DOHH2 (cell line): ENCODE data around the gene VWA1.

Experiments
- H3F3A ChIP-seq: fragments of 200-600 bp; sonication (generic), shearing (Covaris generic); 2 replicates; pipeline ENCODE4 v1.6.0; 2016; ENCODE audit warnings: antibody characterized with exemption, mild to moderate bottlenecking; ENCODE audit not compliant: control insufficient read depth, insufficient read depth
- H3K27ac ChIP-seq: fragments of 200-600 bp; sonication (generic); 2 replicates; pipeline ENCODE4 v1.5.1; 2014; ENCODE audit warnings: low read depth, mild to moderate bottlenecking, low read length, moderate library complexity
- H3K27me3 ChIP-seq: fragments of 200-600 bp; sonication (generic); 2 replicates; pipeline ENCODE4 v1.6.1; 2014; ENCODE audit warnings: mild to moderate bottlenecking, low read length, mixed read lengths; ENCODE audit not compliant: control insufficient read depth
- H3K36me3 ChIP-seq: fragments of 200-600 bp; sonication (generic); 2 replicates; pipeline ENCODE4 v1.6.1; 2014; ENCODE audit warnings: mild to moderate bottlenecking, low read length, moderate library complexity, mixed read lengths; ENCODE audit not compliant: control insufficient read depth
- H3K4me1 ChIP-seq: fragments of 200-600 bp; sonication (generic); 2 replicates; pipeline ENCODE4 v1.6.1; 2014; ENCODE audit warnings: mild to moderate bottlenecking, low read length, mixed read lengths; ENCODE audit not compliant: control insufficient read depth
- H3K4me2 ChIP-seq: fragments of 200-600 bp; sonication (generic); 2 replicates; pipeline ENCODE4 v1.6.0; 2014; ENCODE audit warnings: mild to moderate bottlenecking, low read length, moderate library complexity
- H3K4me3 ChIP-seq: fragments of 200-600 bp; sonication (generic); 2 replicates; pipeline ENCODE4 v1.5.1; 2014; ENCODE audit warnings: mild to moderate bottlenecking, low read length, mixed read lengths
- H3K79me2 ChIP-seq: fragments of 200-600 bp; sonication (generic); 2 replicates; pipeline ENCODE4 v1.6.1; 2014; ENCODE audit warnings: mild to moderate bottlenecking, low read length, mixed read lengths; ENCODE audit not compliant: control insufficient read depth
- H3K9me2 ChIP-seq: fragments of 200-600 bp; sonication (generic); replicated peaks from 2 replicates; pipeline ENCODE4 v1.6.1; 2014; ENCODE audit warnings: mild to moderate bottlenecking, low read length, mixed read lengths; ENCODE audit not compliant: control insufficient read depth
- H3K9me3 ChIP-seq: fragments of 200-600 bp; sonication (generic); 2 replicates; pipeline ENCODE4 v1.6.1; 2014; ENCODE audit warnings: antibody characterized with exemption, low read length, mixed read lengths; ENCODE audit not compliant: control insufficient read depth, insufficient read depth
- H4K20me1 ChIP-seq: fragments of 200-600 bp; sonication (generic); 2 replicates; pipeline ENCODE4 v1.6.0; 2014; ENCODE audit warnings: low read depth, mild to moderate bottlenecking, antibody characterized with exemption, low read length, moderate library complexity; ENCODE audit not compliant: control insufficient read depth, insufficient read depth
- EZH2phosphoT487 ChIP-seq: fragments of 200-600 bp; sonication (generic); IDR thresholded peaks from 2 replicates; pipeline ENCODE4 v1.6.1; 2017; ENCODE audit warnings: borderline replicate concordance, mild to moderate bottlenecking, antibody characterized with exemption, low read length, moderate library complexity, mixed read lengths
- TF ChIP-seq, protein P1 (sequence below): fragments of 200-600 bp; sonication (generic); IDR thresholded peaks from one replicate; pipeline ENCODE4 v1.5.1; 2014; ENCODE audit warnings: antibody characterized with exemption, mild to moderate bottlenecking, low read depth, low read length; ENCODE audit not compliant: poor library complexity, severe bottlenecking

VWA1 gene

DNA sequence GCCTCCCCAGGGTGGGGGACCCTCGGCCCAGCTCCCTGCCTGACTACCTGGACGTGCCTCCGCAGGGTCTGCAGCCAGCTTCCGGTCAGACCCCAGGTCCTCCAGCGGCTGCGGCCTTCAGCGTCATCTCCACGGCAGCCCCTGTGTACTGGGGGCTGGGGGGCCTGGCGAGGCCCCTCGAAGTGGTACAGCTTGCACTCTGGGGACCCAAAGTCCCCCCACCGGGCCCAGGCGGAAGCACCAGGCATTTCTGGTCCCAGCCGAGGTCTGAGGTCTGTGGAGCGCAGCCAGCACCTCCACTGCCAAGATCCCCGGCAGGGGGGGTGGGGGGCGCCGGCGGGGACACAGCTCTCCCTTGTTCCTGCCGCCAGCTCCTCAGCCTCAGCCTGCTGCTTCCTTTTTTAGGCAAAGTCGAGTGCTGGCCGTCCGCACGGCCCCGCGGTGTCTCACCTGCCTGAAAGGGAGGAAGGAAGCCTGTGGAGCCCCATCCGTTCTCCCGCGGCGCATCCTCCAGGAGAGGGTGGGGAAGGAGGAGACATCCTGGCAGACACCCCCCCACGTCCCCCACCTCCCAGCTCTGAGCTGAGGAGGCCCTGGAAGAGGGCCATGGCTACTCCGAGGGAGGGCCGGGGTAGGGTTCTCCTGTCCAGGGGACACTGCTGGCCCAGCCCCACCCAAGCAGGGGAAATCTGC, 1.2 kb upstream of the VWA1 start:
- H3K36me3 ChIP-seq = no peaks in the 10 kb centered on the region
- no peak overlapping the region for H3K4me3 ChIP-seq
- H3K9me3 ChIP-seq = no peaks in the 10 kb centered on the region
- no peak overlapping the region for H3K4me2 ChIP-seq
- no peaks in the 10 kb centered on the region for H3F3A ChIP-seq
- H3K27me3 ChIP-seq = peaks cover 40% of the 10 kb centered on the region
- 0 out of 2 replicates have a peak, but pooled peaks cover 5% of the 10 kb centered on the region for H3K4me1 ChIP-seq
- H3K27ac ChIP-seq = no peak overlapping the region
- TF ChIP-seq EZH2phosphoT487 = no peak
- TF ChIP-seq, protein P1, sequence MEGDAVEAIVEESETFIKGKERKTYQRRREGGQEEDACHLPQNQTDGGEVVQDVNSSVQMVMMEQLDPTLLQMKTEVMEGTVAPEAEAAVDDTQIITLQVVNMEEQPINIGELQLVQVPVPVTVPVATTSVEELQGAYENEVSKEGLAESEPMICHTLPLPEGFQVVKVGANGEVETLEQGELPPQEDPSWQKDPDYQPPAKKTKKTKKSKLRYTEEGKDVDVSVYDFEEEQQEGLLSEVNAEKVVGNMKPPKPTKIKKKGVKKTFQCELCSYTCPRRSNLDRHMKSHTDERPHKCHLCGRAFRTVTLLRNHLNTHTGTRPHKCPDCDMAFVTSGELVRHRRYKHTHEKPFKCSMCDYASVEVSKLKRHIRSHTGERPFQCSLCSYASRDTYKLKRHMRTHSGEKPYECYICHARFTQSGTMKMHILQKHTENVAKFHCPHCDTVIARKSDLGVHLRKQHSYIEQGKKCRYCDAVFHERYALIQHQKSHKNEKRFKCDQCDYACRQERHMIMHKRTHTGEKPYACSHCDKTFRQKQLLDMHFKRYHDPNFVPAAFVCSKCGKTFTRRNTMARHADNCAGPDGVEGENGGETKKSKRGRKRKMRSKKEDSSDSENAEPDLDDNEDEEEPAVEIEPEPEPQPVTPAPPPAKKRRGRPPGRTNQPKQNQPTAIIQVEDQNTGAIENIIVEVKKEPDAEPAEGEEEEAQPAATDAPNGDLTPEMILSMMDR = no peak
- no peaks in the 10 kb centered on the region for H3K9me2 ChIP-seq
- H3K79me2 ChIP-seq = no peaks in the 10 kb centered on the region
- no peaks in the 10 kb centered on the region for H4K20me1 ChIP-seq

DNA sequence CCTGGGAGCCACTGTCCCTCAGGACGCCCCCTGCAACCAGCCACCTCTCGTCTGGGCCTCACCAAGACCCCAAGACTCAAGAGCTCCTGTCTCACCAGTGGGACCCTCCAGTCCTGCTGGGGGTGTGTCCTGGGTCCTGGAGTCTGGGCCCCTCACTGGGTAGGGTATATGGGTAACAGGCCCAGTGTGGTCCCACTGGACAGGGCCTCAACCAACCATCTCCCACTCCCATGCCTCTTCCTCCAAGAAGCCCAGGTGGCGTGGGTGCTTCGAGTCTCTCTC, 725 bp upstream of the VWA1 start:
- Histone ChIP-seq H3K79me2 (no peaks in the 10 kb centered on the region), H3F3A (no peaks in the 10 kb centered on the region), H3K4me3 (no peak overlapping the region), H3K4me1 (0 out of 2 replicates have a peak, but pooled peaks cover 5% of the 10 kb centered on the region), H3K4me2 (no peak overlapping the region), H3K36me3 (no peaks in the 10 kb centered on the region), H3K9me2 (no peaks in the 10 kb centered on the region), H3K27ac (no peak overlapping the region), H3K27me3 (peaks cover 36% of the 10 kb centered on the region), H3K9me3 (no peaks in the 10 kb centered on the region), H4K20me1 (no peaks in the 10 kb centered on the region)
- no peak for TF ChIP-seq EZH2phosphoT487
- TF ChIP-seq, protein P1 = no peak

DNA sequence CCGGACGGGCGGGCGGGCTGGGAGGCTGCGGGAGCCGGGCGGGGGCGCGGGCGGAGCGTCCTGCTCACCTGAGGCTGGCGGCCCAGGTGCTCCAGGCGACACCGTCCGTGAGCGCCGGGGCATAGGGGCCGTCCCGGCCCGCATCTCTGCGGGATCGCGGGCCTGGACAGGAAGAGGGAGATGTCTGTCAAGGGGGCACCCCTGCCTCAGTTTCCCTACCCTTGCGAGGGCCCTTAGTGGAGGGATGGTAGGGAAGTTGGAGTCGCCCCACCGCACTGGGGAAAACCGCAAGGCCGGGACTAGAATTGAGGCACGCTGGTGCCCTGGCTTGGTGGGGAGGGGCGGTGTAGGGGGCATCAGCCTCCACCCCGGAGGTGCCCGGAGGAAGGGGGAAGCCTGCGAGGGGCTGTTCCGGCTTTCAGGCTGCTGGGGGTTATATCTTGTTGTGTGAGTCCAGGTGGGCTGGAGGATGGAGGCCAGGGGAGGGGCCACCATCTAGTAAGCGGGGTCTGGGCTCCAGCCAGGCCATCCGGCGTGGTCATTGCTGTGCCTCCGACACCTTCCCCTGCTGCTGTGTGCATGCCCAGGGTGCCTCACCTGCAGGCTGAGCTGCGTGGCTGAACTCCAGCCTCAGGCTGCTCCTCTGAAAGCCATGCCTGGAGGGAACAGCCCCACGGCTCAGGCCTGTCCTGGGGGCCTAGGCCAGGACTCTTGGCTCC, 580 bp downstream of the VWA1 start:
- Histone ChIP-seq H3K79me2 (no peaks in the 10 kb centered on the region), H3K27ac (no peak overlapping the region), H3K36me3 (no peaks in the 10 kb centered on the region), H3K4me1 (0 out of 2 replicates have a peak, but pooled peaks cover 5% of the 10 kb centered on the region), H3K27me3 (peaks cover 29% of the 10 kb centered on the region), H3K9me2 (no peaks in the 10 kb centered on the region), H3K9me3 (no peaks in the 10 kb centered on the region), H4K20me1 (no peaks in the 10 kb centered on the region), H3K4me3 (no peak overlapping the region), H3K4me2 (no peak overlapping the region), H3F3A (no peaks in the 10 kb centered on the region)
- TF ChIP-seq EZH2phosphoT487 = no peak
- TF ChIP-seq, protein P1 = no peak
